Activated T-cell treated with anti-CD3 and anti-CD28 coated beads, Interleukin-2, amount 50 U/mL, for 1 hour (primary cell): ENCODE measurements around the gene PFDN2.

ENCODE experiments used
- DNase-seq: peaks from one replicate; pipeline ENCODE4 v3.0.0-alpha.2; 2020

The PFDN2 gene, protein sequence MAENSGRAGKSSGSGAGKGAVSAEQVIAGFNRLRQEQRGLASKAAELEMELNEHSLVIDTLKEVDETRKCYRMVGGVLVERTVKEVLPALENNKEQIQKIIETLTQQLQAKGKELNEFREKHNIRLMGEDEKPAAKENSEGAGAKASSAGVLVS

DNA sequence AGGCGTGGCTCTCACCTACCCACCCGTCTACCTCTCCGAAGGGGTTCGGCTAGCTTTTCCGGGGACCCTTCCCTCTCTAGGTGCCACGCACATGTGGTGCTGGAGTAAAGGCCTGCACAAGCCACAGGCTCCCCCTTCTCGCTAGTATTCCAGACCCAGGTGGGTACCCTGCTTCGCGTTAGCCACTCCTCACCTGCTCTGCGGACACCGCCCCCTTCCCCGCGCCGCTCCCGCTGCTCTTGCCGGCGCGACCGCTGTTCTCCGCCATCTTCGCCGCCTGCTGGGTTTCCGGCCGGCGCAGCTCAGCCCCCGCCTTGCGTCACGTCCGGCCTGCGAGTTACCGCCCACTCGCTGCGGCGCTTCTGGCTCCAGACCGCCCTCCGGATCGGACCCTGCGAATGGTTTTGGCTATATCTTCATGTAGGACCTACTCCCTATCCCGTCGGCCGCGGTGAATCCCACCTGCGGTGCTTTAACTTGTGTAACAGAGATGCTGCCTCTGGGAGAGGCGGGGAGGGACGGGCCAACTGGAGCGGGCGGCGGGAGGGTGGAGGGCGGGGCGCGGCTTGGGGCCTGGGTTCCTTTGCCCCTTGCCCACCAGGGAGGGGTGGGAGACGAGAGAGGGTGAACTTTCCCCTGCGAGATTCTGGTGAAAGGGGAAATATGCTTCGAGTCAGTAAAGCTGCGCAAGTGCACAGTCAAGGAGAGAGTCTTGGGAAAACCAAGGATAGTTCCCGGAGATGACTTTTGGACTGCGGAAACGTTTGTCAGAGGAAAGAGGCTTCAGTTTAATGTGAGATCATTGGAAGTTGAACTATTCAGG, at the start of gene PFDN2, which contains the start of gene NIT1:
Gene PFDN2, minus strand, starts transcription at position 279 of the 823 bp plus-strand sequence. Its CDS starts 11 bp downstream, at position 268.
Gene NIT1, plus strand, starts transcription at position 347 of the 823 bp plus-strand sequence. Its CDS starts 72 bp downstream, at position 419.
- peak; percentile 87 for DNase-seq

DNA sequence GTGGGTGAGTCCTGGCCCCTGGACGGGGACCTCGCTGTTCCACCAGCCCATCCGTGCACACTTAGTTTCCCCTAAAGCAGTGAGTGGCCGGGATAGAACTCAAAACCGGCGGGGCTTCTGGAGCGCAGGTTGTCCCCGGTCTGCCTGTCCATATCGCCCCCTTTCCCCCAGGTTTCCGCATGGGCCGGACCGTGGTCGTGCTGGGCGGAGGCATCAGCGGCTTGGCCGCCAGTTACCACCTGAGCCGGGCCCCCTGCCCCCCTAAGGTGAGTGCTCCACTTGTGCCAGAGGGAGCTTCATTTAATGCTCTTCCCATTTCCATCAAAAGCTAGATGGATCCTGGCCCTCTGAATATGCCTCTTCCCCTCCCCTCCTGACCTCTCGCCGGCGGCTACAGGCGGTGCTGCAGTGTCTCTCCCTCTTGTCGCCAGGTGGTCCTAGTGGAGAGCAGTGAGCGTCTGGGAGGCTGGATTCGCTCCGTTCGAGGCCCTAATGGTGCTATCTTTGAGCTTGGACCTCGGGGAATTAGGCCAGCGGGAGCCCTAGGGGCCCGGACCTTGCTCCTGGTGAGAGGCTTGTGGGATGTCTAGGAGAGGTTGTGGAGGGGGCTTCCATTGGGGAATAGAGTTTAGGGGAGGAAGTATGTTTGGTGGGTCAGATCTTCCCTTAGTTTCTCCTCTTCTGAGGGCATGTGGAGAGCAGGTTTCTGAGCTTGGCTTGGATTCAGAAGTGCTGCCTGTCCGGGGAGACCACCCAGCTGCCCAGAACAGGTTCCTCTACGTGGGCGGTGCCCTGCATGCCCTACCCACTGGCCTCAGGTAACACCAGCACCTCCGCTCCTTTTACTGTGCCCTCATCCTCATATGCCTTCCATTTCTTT, 49.1 kb upstream of the PFDN2 start:
- no peak for DNase-seq

DNA sequence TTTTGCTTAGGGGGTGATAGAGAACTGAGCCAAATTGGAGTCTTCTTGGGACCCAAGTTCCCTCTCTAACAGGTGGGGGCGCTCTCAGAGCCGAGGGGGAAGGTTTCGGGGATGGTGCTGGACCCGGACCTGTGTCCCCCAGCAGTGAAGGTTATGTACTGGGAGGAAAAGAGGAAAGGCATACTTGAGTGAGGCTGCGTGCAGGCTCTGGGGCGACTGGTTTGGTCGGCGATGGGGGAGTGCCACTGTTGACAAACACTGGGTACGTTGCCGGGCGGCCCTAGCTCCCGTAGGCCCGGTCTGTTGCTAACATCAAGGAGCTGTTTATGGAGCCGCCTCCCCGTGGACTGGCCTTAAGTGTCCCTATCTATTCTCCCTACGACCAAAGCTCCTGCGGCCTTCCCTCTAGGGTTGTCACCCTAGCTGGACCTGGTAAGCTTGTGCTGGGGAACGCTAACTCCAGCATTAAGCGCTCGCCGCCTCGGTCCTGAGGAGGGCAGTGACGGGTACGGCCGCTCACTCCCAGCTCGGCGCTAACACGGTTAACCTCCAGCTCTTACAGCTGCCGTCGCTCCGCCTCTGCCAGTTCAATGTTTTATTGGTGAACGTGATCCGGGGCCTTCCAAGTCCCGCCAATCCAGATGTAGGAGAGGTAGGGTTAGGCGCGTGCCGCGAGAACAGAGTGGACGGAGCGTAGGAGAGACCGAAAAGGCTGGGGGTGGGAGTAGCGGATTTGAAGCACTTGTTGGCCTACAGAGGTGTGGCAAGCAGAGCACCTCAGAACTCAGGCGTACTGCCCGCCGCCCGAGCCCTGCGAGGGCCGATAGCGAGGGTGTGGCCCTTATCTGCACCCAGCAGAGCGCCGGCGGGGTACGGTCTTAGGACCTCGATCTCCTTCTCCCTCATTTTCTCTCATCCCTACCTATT, 48.2 kb upstream of the PFDN2 start, which contains the start of gene PPOX:
Gene PPOX, plus strand, starts transcription at position 685 of the 927 bp plus-strand sequence. CDS start 422 bp downstream, outside the sequence.
- DNase-seq, result peak; percentile 86

DNA sequence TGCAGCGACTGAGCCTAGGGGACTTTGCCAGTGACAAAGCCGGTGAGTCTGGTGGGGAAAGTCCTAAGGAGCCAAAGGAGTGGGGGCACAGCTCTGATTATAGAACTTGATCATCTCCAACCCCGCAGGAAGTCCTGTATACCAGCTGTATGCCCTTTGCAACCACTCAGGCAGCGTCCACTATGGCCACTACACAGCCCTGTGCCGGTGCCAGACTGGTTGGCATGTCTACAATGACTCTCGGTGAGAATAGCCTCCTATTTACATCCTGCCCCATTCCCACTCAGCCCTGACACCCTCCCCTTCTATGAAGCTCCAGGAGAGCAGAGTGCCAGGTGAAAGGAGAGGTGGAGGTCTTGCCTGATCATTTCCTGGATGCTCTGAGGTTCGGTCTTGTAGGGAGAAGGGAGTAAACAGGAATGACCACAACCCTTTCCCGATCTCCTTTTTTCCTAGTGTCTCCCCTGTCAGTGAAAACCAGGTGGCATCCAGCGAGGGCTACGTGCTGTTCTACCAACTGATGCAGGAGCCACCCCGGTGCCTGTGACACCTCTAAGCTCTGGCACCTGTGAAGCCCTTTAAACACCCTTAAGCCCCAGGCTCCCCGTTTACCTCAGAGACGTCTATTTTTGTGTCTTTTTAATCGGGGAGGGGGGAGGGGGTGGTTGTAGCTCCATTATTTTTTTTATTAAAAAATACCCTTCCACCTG, 47.2 kb upstream of the PFDN2 start:
- DNase-seq, result no peak

DNA sequence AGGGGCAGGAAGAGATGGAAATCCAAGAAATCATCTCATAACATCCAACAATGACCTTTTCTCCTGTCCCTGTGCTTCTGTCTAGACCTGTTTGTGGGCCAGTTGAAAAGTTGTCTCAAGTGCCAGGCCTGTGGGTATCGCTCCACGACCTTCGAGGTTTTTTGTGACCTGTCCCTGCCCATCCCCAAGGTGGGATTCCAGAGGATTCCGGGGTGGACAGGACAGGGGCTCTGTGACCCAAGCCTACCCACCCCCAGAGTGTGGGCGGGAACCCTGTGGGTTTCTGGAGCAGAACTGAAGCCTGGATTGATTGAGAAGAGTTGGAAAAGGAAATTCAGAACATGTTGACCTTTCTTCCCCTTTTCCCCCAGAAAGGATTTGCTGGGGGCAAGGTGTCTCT, 46.0 kb upstream of the PFDN2 start:
- no peak for DNase-seq

DNA sequence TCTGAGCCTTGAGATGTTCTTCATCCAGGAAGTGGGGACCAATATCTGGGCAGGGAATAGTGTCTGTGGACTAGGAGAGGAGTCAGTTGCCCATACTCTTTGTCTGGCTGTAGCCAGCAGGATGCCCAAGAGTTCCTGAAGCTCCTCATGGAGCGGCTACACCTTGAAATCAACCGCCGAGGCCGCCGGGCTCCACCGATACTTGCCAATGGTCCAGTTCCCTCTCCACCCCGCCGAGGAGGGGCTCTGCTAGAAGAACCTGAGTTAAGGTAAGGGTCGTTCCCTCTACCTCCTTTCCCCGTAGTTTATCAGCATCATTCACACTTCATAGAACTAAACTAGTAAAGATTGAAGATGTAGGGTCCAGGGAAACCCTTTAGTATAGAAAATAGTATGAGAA, 45.0 kb upstream of the PFDN2 start:
- DNase-seq, result no peak

DNA sequence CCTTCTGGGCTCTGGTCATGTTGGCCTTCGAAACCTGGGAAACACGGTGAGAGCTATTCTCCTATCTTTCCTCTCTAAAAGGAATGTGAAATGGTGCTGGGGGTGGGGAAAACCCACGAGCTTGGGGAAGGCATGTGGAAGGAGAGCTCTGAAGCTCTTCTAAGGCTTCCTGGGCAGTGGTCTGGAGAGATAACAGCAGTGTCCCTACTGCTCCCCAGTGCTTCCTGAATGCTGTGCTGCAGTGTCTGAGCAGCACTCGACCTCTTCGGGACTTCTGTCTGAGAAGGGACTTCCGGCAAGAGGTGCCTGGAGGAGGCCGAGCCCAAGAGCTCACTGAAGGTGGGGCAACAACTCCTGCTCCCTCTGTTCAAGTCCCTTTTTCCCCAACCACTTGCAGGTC, 44.2 kb upstream of the PFDN2 start:
- DNase-seq, result no peak

DNA sequence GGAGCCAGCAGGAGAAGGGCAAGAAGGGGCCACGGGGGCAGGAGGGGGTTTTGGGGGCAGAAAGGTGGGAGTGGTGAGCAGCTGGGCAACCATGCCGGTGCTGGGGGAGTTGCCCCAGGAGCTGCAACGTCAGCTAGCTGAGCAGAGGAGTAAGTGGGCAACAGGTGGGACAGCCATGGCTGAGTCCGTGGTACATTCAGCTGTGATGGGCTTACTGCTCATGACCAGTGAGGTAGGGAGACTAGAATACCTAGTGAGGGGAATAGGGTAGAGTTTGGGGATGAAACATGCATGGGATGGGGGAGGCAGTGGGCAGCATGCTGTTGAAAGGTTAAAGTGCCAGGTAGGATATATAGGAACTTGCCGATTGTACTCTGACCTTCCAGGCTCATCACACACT, 43.8 kb upstream of the PFDN2 start:
- no peak for DNase-seq

DNA sequence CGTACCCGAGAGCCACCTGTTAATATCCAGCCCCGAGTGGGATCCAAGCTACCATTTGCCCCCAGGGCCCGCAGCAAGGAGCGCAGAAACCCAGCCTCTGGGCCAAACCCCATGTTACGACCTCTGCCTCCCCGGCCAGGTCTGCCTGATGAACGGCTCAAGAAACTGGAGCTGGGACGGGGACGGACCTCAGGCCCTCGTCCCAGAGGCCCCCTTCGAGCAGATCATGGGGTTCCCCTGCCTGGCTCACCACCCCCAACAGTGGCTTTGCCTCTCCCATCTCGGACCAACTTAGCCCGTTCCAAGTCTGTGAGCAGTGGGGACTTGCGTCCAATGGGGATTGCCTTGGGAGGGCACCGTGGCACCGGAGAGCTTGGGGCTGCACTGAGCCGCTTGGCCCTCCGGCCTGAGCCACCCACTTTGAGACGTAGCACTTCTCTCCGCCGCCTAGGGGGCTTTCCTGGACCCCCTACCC, 42.9 kb upstream of the PFDN2 start:
- DNase-seq, result no peak

DNA sequence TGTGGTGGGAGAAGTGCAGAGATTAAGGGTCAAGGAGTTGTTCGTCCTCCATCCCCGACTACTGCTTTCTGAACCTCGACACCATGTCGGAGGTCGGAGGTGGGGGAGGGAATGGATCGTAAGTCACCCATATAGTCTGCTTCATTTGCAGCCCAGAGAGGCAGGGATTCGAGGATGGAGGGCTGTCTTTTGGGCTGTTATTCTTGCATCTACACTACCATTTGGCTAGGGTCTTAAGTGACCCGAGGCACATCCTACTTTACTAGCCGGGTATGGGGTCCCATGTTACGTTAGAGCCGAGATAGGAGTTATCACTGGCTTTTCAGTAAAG, 42.0 kb upstream of the PFDN2 start:
- DNase-seq, result no peak

DNA sequence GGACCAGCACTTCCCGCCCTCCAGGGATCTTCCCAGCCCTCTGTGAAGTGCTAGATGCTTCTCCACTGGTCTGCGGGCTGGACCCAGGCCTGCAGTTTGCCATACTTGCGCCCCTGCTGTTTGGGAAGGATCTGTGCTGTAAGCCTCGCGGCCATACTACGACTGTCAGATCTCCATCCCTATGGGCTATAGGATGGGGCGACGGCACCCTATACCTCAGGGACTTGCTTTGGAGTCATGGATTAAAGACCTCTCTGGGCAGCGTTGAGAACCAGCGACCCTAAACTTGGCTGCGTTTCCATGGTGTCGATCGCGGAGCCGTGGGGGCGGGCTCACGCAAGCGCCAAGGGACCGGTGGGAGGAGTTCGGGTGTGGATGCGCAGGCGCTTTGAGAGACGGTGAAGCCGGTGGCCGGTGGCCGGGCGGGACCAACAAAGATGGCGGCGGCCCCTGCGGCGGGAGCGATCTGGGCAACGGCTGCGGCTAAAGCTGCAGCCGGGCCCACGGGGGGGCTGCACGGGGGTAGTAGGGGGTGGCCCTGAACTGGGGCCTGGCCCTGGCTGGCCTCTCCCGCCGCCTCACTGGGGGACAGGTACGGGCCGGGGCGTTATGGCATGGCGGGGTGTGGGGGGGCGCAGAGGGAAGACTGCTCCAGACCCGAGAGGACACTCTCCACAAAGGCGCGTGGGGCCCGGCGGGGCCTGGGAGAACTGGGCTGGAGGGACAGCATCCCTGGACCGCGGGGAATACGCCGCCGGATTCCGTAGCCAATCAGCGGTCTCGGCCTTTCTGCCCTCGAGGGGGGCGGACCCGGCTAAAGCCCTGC, 41.5 kb upstream of the PFDN2 start, which contains the start of gene USP21:
Gene USP21, plus strand, starts transcription at position 414 of the 826 bp plus-strand sequence. CDS start 1,141 bp downstream, outside the sequence.
- peak; percentile 93 for DNase-seq

DNA sequence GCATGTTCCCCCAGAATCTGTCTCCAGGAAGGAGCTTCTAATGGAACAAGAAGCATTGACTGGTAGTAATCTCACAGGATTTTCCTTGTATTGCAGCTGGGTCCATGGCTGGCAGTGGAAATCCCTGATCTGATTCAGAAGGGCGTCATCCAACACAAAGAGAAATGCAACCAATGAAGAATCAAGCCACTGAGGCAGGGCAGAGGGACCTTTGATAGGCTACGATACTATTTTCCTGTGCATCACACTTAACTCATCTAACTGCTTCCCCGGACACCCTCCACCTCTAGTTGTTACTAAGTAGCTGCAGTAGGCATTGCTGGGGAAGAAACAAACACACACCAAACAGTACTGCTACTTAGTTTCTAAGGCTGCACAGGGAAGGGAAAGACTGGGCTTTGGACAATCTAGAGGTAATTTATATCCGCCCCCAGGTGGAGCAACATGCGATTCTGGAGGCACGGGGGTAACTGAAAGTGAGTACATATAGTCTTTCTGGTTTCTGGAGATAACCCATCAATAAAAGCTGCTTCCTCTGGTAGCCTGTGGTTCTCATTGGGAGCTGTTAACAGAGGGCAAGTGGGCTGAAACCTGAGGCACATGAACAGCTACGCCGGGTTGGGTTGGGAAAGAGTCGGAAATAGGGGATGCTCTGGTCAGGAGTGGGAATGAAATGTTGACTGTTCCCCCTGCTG, 40.6 kb upstream of the PFDN2 start:
- no peak for DNase-seq

DNA sequence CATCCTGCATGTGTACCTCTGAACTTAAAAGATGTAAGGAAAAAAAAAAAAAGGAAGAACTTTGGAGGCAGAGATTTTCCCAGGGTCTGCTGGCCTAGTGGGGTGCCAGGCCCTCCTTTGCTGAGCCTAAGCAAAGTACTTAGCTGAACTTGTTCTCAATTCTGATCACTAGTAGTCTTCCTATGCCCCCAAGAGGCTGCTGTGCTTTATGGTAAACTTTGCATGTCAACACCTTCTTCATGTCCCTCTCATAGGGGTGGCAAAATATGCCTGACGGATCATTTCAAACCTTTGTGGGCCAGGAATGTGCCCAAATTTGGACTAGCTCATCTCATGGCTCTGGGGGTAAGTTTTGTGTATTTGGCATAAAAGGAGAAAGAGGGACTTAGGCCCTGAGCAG, 40.0 kb upstream of the PFDN2 start:
- no peak for DNase-seq

DNA sequence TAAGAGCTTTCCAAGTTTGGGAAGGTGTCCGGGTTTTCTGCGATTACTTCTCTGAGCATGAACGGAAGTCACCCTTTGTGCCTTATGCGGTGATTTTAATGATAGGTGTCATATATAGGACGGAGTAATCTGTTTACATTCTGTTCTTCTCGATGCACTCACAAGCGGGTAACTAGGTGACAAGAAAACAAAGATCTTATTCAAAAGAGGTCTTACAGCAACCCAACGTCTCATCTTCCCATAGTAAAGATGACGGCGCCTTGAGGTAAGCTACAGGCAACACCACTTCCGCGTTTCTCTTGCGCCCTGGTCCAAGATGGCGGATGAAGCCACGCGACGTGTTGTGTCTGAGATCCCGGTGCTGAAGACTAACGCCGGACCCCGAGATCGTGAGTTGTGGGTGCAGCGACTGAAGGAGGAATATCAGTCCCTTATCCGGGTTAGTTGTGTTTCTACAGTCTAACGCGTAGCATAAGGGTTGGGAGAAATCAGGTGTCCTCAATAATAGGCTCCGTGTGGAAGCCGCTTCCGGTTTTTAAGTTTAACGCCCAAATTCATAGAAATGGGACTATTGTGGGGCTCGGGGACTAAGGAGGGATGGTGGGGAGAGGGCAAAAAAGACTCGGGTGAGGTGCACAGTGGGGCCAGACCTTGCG, 36.0 kb upstream of the PFDN2 start, which contains the start of gene UFC1:
Gene UFC1, plus strand, starts transcription at position 297 of the 656 bp plus-strand sequence. Its CDS starts 20 bp downstream, at position 317.
- peak; percentile 80 for DNase-seq

DNA sequence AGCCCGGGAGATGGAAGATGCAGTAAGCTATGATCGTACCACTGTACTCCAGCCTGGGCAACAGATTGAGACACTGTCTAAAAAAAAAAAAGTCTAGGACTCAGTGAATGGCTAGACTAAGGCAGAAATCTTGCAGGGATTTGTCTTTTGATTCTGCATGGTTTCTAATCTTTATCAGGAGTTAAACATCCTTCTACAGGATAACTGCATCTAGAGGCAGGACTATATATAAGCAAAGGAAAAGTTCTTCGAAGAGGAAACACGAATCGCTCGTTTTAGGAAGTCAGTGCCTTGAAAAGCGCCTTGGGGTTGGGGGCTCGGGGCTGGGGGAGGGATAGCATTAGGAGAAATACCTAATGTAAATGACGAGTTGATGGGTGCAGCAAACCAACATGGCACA, 35.3 kb upstream of the PFDN2 start:
- DNase-seq, result no peak

DNA sequence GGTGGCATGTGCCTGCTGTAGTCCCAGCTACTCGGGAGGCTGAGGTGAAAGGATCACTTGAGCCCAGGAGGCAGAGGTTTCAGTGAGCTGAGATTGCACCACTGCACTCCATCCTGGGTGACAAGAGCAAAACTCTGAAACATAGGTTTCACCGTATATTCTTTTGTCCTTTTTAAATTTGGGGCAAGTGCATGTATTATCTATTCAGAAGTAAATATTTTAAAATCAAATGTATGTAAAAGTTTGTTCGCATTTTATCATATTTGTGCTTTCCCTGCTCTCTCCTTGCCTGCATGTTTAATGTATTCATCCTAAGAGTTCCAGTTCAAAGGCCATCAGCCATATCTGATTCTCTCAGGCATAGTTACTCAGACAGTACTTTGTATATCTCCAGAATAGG, 28.0 kb upstream of the PFDN2 start:
- no peak for DNase-seq

DNA sequence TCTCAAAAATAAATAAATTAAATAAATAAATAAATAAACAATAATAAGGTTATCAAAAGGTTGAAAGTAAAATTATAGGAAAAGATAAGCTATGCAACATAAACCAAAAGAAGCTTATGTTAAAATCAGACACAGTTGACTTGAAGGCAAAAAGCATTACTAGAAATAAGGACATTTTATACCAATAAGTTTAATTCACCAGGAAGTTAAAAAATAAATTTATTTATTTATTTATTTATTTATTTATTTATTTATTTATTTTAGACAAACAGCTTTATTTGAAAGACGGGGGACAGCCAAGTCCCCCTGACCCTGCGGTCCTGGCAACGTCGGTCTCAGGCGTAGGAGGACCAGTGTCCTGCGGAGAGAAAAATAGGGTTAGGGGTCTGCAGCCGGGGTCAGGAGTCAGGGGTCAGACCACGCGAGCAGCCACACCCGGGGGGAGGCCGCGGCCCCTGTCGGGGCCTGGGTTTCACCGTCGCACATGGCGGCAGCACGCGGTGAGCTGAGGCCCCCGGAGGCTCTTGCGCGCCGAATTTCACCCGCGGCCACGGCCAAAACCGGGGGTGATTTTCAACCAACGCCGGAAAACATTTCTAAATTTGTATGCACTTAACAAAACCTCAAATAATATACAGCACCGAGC, 23.0 kb upstream of the PFDN2 start:
- no peak for DNase-seq

DNA sequence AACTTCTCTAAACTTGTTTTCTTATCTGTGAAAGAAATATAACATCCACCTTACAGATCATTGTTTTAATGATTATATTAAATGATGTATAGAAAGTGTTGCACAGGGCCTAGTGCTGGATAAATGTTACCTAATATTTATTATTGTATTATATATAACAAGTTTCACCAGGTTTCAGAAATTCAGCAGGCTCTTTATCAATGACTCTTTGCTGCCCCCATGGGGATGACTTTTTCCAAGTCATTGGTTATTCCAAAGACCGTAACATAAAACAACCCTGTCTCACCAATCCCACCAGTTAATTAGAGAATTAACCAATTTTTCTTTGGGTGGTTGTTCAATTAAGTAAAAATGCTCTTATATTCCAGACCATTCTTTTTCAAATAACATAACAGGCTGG, 21.9 kb upstream of the PFDN2 start:
- DNase-seq, result no peak

DNA sequence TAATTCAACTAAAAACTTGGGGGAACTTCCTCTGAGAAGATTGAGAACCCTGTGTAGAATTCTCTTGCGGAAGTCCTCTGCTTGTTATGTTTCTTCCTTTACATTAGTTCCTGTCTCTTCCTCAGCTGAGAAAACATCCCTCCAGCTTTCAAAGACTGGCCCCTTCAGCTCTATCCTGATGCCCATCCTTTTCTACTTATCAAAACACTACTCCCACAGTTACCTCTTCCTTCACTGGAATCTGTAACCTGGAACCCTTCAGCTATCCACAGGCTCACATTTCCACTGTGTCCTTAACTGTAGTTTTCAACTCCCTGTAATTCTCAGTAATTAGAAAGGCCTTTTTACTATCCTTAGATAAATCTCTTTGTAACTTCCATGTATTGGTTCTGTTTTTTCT, 20.6 kb upstream of the PFDN2 start:
- no peak for DNase-seq
